SU-DHL-6 (cell line): ENCODE measurements around the gene SPRED2.

ENCODE experiments used
- H2AFZ ChIP-seq: fragments of 200-600 bp; sonication (generic); 2 replicates; pipeline ENCODE4 v1.6.1; 2014; ENCODE audit warnings: low read depth, mild to moderate bottlenecking, moderate library complexity, mixed read lengths, antibody characterized with exemption, low read length; ENCODE audit not compliant: severe bottlenecking
- H3F3A ChIP-seq: fragments of 200-600 bp; shearing (Covaris generic); 2 replicates; pipeline ENCODE4 v1.6.0; 2016; ENCODE audit warnings: antibody characterized with exemption, mild to moderate bottlenecking; ENCODE audit not compliant: insufficient read depth
- H3K27ac ChIP-seq: fragments of 200-600 bp; sonication (generic); 2 replicates; pipeline ENCODE4 v1.5.1; 2016; ENCODE audit warnings: low read depth, mild to moderate bottlenecking, low read length, moderate library complexity, mixed read lengths
- H3K27me3 ChIP-seq: fragments of 200-600 bp; sonication (generic), shearing (Covaris generic); 2 replicates; pipeline ENCODE4 v1.6.0; 2014; ENCODE audit warnings: mild to moderate bottlenecking, low read length
- H3K36me3 ChIP-seq: fragments of 200-600 bp; sonication (generic); 2 replicates; pipeline ENCODE4 v1.6.1; 2014; ENCODE audit warnings: mild to moderate bottlenecking, low read length, mixed read lengths
- H3K4me2 ChIP-seq: fragments of 300-600, 200-600 bp; shearing (Covaris generic), sonication (generic); 2 replicates; pipeline ENCODE4 v1.6.0; 2014; ENCODE audit warnings: low read length, low read depth, mild to moderate bottlenecking; ENCODE audit not compliant: poor library complexity, severe bottlenecking
- H3K4me3 ChIP-seq: fragments of 200-600 bp; sonication (generic); 2 replicates; pipeline ENCODE4 v1.5.1; 2014; ENCODE audit warnings: antibody characterized with exemption, low read length, mild to moderate bottlenecking, mixed read lengths; ENCODE audit not compliant: insufficient read depth, poor library complexity, severe bottlenecking
- H3K79me2 ChIP-seq: fragments of 200-600 bp; sonication (generic); 2 replicates; pipeline ENCODE4 v1.6.1; 2014; ENCODE audit warnings: mild to moderate bottlenecking, low read length, moderate library complexity; ENCODE audit not compliant: insufficient read depth
- H3K9ac ChIP-seq: fragments of 200-600 bp; sonication (generic); 2 replicates; pipeline ENCODE4 v1.7.0; 2014; ENCODE audit warnings: mild to moderate bottlenecking, low read length
- H3K9me2 ChIP-seq: fragments of 200-600 bp; sonication (generic); replicated peaks from 2 replicates; pipeline ENCODE4 v1.6.1; 2014; ENCODE audit warnings: low read length; ENCODE audit not compliant: insufficient read depth
- H3K9me3 ChIP-seq: fragments of 200-600 bp; sonication (generic); 2 replicates; pipeline ENCODE4 v1.6.1; 2014; ENCODE audit warnings: low read length, mixed read lengths; ENCODE audit not compliant: insufficient read depth
- H4K20me1 ChIP-seq: fragments of 200-600 bp; sonication (generic); 2 replicates; pipeline ENCODE4 v1.6.1; 2014; ENCODE audit warnings: low read depth, mild to moderate bottlenecking, antibody characterized with exemption, low read length, moderate library complexity, mixed read lengths
- EZH2phosphoT487 ChIP-seq: fragments of 200-600 bp; sonication (generic), shearing (Covaris generic); conservative IDR thresholded peaks from 2 replicates; pipeline ENCODE4 v1.6.1; 2018; ENCODE audit warnings: mild to moderate bottlenecking, antibody characterized with exemption, low read length, moderate library complexity, mixed read lengths
- TF ChIP-seq, protein P1 (sequence below): fragments of 200-600 bp; sonication (generic); IDR thresholded peaks from one replicate; pipeline ENCODE4 v1.5.1; 2017; ENCODE audit warnings: antibody characterized with exemption, mild to moderate bottlenecking, low read length, moderate library complexity; ENCODE audit not compliant: insufficient read depth, poor library complexity, severe bottlenecking

Gene SPRED2

DNA sequence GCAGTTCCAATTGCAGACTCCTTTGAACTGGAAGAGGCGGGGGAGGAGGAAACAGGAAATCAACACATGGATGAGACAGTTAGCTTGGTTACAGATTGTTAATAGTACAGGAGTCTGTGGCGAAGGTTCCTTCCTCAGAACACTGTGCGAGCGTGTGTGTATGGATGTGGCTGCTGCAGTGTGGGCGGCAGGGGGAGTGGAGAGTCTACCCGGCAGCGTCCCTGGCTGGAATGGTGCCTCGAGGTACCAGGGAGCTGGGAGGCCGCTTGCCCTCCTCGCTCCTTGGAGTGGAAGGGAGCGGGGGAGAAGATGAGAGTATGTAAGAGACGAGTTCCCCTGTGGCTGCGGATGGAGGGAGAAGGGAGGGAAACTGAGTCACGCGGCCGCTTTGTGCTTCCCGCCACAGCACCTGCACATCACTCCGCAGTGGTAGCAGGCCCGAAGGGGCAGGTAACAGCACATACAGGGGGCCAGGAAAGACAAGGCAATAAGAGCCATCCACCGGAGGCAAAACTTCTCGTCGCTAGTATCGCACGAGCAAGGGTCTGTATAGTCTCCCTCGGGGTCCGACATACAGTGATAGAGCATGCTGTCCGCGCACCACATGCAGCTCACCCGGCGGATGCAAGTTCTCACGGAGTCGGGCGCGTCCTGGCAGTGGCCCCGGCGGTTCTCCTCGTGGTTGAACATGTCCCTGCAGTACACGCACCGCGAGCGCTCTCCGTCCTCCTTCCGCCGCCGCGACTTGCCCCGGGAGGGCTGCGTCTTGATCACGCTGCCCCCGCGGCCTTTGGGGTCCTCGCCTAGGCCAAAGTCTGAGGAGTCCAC is 119.1 kb downstream of the SPRED2 start:
- Histone ChIP-seq H3F3A (peaks cover 23% of the 10 kb centered on the region; the same call in 1 of the 2 replicates), H3K79me2 (no peaks in the 10 kb centered on the region), H3K9me2 (no peaks in the 10 kb centered on the region), H3K27ac (no peak overlapping the region), H3K9me3 (no peaks in the 10 kb centered on the region), H3K4me3 (no peak overlapping the region), H2AFZ (no peak overlapping the region), H3K4me2 (no peak overlapping the region), H3K9ac (no peak overlapping the region), H3K36me3 (peaks cover 7% of the 10 kb centered on the region; the same call in 1 of the 2 replicates), H4K20me1 (no peaks in the 10 kb centered on the region), H3K27me3 (no peaks in the 10 kb centered on the region)
- TF ChIP-seq EZH2phosphoT487 = no peak
- TF ChIP-seq, protein P1, sequence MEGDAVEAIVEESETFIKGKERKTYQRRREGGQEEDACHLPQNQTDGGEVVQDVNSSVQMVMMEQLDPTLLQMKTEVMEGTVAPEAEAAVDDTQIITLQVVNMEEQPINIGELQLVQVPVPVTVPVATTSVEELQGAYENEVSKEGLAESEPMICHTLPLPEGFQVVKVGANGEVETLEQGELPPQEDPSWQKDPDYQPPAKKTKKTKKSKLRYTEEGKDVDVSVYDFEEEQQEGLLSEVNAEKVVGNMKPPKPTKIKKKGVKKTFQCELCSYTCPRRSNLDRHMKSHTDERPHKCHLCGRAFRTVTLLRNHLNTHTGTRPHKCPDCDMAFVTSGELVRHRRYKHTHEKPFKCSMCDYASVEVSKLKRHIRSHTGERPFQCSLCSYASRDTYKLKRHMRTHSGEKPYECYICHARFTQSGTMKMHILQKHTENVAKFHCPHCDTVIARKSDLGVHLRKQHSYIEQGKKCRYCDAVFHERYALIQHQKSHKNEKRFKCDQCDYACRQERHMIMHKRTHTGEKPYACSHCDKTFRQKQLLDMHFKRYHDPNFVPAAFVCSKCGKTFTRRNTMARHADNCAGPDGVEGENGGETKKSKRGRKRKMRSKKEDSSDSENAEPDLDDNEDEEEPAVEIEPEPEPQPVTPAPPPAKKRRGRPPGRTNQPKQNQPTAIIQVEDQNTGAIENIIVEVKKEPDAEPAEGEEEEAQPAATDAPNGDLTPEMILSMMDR = no peak

DNA sequence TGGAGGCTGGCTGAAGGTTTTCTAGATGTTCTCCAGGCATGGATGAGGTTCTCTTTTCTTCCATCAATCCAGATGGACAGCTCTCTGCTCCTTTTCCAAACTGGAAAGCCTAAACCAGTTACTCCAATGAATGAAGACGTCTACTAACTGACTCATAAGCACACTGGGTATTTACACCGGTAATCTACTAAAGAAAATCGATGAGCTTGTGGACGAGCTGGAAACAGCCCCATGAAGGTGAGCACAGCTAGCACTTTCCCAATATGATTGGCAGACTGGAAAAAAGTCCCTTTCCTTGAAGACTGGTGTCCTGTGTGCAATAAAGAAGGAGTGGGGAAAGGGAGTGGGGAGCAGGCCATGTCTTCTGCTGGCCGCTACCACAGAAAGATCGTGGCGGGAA is 120.8 kb downstream of the SPRED2 start:
- H3K4me3 ChIP-seq = no peak overlapping the region
- H3K9me2 ChIP-seq = no peaks in the 10 kb centered on the region
- peaks cover 23% of the 10 kb centered on the region; the same call in 1 of the 2 replicates for H3F3A ChIP-seq
- H2AFZ ChIP-seq = no peak overlapping the region
- TF ChIP-seq, protein P1 = no peak
- TF ChIP-seq EZH2phosphoT487 = no peak
- no peak overlapping the region for H3K27ac ChIP-seq
- no peaks in the 10 kb centered on the region for H4K20me1 ChIP-seq
- no peak overlapping the region for H3K4me2 ChIP-seq
- no peak overlapping the region for H3K9ac ChIP-seq
- H3K9me3 ChIP-seq = no peaks in the 10 kb centered on the region
- H3K79me2 ChIP-seq = no peaks in the 10 kb centered on the region
- H3K27me3 ChIP-seq = no peaks in the 10 kb centered on the region
- peaks cover 7% of the 10 kb centered on the region; the same call in 1 of the 2 replicates for H3K36me3 ChIP-seq

DNA sequence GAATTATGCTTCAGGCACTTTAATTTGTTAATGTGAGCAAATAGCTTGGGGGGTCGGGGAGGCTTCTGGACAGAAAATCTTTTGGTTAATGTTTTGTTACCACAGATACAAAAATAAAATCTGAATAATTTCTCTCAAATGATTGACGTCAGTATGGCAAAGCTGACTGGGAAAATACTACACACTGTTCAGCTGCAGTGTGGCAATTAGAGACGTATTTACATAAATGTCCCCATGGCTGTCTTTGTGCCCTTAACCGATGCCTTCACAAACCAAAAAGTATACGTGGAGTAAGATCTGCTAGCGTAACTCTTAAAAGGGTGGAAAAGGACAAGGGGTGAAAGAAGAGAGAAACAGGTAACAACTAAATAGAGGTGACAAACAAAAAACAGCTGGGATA is 121.3 kb downstream of the SPRED2 start:
- Histone ChIP-seq H3K9ac (no peak overlapping the region), H3K9me3 (no peaks in the 10 kb centered on the region), H3K9me2 (no peaks in the 10 kb centered on the region), H4K20me1 (no peaks in the 10 kb centered on the region), H3K27ac (no peak overlapping the region), H2AFZ (no peak overlapping the region), H3K4me2 (no peak overlapping the region), H3K4me3 (no peak overlapping the region), H3K27me3 (no peaks in the 10 kb centered on the region), H3K36me3 (peaks cover 6% of the 10 kb centered on the region; the same call in 1 of the 2 replicates), H3F3A (peaks cover 26% of the 10 kb centered on the region; the same call in 1 of the 2 replicates), H3K79me2 (no peaks in the 10 kb centered on the region)
- TF ChIP-seq, protein P1 = no peak
- TF ChIP-seq EZH2phosphoT487 = no peak
